Stimulated activated CD8-positive, alpha-beta memory T cell treated with anti-CD3 and anti-CD28 coated beads, Interleukin-7, amount 100 ng/mL, for 24 hours (primary cell): ENCODE measurements around the gene CERS1.

Experiments
- DNase-seq: peaks from one replicate; pipeline ENCODE4 v3.0.0-alpha.2; 2020; ENCODE audit warnings: low read depth

CERS1 gene, protein sequence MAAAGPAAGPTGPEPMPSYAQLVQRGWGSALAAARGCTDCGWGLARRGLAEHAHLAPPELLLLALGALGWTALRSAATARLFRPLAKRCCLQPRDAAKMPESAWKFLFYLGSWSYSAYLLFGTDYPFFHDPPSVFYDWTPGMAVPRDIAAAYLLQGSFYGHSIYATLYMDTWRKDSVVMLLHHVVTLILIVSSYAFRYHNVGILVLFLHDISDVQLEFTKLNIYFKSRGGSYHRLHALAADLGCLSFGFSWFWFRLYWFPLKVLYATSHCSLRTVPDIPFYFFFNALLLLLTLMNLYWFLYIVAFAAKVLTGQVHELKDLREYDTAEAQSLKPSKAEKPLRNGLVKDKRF

DNA sequence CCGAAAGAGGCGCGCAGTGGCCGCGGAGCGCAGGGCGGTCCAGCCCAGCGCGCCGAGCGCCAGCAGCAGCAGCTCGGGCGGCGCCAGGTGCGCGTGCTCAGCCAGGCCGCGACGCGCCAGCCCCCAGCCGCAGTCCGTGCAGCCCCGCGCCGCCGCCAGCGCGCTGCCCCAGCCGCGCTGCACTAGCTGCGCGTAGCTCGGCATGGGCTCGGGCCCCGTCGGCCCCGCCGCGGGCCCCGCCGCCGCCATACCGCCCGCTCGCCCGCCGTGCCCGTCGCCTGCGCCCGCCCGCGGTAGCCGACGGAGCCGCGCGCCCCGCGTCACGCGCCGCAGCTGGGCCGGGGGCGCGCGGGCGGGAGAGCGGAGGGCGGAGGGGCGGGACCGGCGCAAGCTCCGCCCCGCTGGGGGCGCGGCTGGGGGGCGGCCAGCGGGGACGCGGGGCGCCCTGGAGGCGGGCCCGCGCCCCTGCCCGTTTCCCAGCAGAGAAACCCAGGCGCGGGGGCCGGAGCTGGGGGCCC is at the start of gene CERS1:
TSS of gene CERS1 (minus strand) at position 335 of the 518 bp plus-strand sequence. CDS start at position 249, 86 bp downstream.
- DNase-seq: no peak

DNA sequence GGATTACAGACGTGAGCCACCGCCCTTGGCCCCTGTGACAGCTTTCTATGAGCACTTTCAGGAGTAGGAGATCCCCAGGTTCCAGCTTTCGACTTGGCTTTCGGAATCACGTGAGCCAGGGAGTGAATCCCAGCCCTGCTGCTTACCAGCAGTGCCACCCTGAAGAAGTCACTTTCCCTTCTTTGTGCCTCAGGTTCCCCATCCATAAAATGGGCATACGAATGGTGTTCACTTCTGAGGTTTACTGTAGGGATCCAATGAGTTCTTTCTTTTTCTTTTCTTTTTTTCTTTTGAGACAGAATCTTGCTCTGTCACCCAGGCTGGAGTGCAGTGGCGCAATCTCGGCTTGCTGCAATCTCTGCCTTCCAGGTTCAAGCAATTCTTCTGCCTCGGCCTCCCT is 49.3 kb upstream of the CERS1 start:
- DNase-seq: no peak

GRCh38 chr19:18943465-18943864 is 47.5 kb upstream of the CERS1 start:
- no peak for DNase-seq

GRCh38 chr19:18942692-18943091 is 46.7 kb upstream of the CERS1 start:
- no peak for DNase-seq

DNA sequence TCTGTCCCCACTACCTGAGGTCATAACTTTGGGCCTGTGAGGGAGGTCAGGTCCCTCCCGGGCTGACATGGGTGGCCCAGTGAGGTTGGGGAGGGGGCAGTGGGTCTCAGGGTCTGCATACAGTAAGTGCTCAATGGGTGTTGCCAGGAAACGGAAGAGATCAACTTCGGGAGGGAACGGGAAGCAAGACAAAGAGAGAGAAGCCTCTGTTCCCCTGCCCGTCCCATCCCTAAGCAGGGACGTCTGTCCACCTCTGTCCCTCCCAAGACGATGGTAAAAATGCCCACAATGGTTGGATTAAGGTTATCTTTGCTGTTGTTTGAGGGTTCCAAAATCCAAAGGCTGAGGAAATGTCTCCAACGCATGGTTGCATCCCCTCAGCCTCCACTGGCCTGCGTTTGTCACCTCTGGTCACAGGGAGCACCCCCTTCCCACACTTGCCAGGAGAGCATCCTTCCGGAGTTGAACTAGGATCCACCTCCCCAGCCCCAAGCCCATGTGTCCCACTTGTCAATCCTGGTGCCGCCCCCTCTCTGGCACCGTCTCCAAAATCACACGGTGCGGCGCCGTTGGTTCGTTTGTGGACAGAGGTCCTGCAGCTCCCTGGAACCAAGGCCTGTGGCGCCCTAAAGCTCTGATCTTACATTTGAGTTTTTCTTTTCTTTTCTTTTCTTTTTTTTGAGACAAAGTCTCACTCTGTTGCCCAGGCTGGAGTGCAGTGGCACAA is 45.8 kb upstream of the CERS1 start:
- no peak for DNase-seq

GRCh38 chr19:18940769-18941627 is 45.0 kb upstream of the CERS1 start, which contains the start of gene HOMER3:
HOMER3 (minus strand) TSS chr19:18941217; CDS start chr19:18938982, 2,235 bp downstream.
- peak; percentile 57 for DNase-seq

DNA sequence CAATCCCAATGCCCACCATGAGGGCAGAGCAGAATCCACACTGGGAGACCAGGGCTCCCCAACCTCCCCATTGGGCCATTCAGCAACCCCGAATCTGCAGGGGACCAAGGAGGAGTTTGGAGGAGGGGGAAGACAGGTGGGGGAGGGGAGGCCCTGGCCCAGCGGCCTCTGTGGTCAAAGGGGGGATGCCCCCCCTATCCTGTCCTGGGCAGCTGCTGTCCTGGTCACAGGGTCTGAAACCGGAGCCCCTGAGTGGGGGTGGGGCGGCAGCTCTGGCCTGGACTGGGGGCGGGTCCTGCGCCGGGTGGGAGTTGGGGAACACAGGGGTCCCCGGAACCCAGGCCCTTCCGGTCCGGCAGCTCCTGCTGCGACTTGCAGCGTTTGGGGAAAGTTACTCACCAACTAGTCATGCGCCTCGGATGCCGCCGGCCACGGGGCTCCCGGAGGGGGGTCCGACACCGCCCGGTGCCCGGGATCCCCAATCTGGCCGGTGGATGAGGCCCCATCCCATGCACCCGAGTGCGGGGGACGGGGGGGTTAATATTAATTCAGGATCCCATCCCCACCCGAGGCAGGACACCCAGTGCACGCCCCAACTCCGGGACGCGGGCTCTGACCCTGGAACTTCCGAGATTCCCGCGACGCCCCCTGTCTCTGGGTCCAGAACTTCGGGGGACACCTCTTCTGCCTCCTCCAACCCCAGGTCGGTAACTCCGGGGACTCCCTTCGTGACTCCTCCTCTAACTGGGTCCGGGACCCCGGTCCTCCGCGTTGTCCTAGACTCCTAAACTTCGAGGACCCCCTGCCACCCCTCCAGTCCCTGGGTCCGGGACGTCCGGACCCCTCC is 44.2 kb upstream of the CERS1 start:
- no peak for DNase-seq

GRCh38 chr19:18939163-18939562 is 43.2 kb upstream of the CERS1 start:
- DNase-seq: no peak

DNA sequence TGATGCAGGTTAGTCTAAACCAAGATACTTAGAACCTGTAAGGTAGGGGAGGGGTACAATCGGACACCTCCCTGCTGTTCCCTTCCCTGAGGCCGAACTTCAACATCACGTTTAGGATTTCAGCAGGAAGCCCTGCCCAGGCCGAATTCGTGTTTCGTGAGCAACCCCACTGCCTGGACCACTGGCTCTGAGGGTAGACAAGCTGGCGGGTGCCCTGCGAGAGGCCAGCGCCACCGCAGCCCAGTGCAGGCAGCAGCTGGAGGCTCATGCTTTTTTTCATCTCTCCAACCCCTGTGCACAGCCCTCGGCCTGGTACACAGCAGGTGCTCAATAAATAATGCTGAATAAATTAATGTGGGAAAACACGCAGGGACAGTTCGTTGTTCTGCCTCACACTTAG is 37.3 kb upstream of the CERS1 start:
- no peak for DNase-seq

- DNase-seq: peak; percentile 80
Measured at GRCh38 chr19:18932216-18932841, 36.4 kb upstream of the CERS1 start.

- DNase-seq: no peak
Measured at GRCh38 chr19:18931316-18932162, 35.6 kb upstream of the CERS1 start.

GRCh38 chr19:18929311-18929710 is 33.4 kb upstream of the CERS1 start:
- no peak for DNase-seq

- DNase-seq: no peak
Measured at GRCh38 chr19:18928018-18928805, 32.3 kb upstream of the CERS1 start.

- DNase-seq: no peak
Measured at GRCh38 chr19:18924684-18925213, 28.8 kb upstream of the CERS1 start.

DNA sequence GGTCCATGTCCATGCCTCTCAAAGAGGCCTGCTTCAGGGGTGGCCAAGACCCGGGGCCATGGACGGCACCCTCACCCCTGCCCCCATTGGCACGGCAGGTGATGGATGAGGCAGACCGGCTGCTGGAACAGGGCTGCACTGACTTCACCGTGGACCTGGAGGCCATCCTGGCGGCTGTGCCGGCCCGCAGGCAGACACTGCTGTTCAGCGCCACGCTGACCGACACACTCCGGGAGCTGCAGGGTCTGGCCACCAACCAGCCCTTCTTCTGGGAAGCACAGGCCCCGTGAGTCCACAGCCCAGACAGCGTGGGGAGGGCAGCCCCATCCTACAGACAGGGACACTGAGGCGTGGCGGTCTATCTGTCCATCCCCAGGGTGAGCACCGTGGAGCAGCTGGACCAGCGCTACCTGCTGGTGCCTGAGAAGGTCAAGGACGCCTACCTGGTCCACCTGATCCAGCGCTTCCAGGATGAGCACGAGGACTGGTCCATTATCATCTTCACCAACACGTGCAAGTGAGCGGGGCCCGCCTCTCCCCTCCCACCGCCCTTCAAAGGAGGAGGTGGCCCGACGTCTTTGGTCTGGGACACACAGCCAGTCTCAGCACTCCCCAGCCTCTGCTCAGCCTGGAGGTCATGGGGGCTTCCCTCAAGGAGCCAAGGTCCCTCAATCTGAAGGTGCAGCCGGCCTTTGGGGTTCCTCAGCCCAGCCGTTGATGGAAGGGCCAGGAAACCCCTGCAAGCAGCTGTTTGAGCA is 26.4 kb upstream of the CERS1 start:
- no peak for DNase-seq

DNA sequence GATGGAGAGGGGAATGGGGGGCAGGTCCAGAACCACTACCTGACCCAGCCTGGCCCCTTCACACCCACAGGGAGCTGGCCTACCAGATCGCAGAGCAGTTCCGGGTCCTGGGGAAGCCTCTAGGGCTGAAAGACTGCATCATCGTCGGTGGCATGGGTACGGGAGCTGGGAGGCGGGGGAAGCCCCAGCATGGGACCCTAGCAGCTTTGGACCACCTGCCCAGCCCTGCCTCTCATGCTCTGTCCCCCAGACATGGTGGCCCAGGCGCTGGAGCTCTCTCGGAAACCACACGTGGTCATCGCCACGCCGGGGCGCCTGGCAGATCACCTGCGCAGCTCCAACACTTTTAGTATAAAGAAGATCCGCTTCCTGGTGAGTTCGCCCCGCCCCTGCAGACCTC is 25.6 kb upstream of the CERS1 start:
- no peak for DNase-seq

GRCh38 chr19:18920400-18920799 is 24.4 kb upstream of the CERS1 start:
- no peak for DNase-seq

DNA sequence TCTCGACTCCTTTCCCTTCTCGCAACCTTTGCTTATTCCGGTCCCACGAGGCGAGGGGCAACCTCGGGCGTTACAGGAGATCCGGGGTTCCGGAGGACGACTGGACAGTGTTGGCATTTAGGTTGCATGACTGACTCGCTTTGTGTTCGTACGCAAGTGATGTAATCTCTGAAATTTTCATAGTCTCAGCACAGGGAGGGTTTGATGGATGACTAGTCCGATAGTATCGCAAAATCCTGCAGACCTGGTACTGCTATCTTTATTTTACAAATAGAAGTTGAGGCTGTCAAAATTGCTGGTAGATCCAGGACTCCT is 23.9 kb upstream of the CERS1 start:
- no peak for DNase-seq
